H1 (cell line): Measurements from ENCODE around the gene RRP1. TPM values are rescaled to one million over a fixed set of nuclear protein-coding genes. Genes with fewer than 3 reads are reported as not detected.

ENCODE experiments used
- CTCF ChIA-PET: fragments of 300-600 bp; sonication (Branson Sonifier 250); formaldehyde crosslinking; loops from one replicate; lab custom pipeline; 2021; ENCODE audit not compliant: partially characterized antibody; lab: Charles Lee
- POLR2A ChIA-PET: fragments of 300-600 bp; sonication (Branson Sonifier 250); formaldehyde crosslinking; loops from one replicate; lab custom pipeline; 2021; ENCODE audit warnings: inconsistent platforms; ENCODE audit not compliant: partially characterized antibody; lab: Charles Lee
- DNase-seq, 2 experiments: peaks; one replicate each; pipeline versions ENCODE4 v3.0.0 to v3.0.0-alpha.2; 2010 to 2022; ENCODE audit warnings: low spot score in 2 of 2, low read depth in 1 of 2, mixed read lengths in 1 of 2
- FAIRE-seq: peaks from 2 replicates; lab custom pipeline; 2011; peaks lifted over from hg19 to GRCh38; lab: Jason Lieb, UNC
- H2AFZ ChIP-seq: 2 replicates; pipeline ENCODE4 v1.8.1; 2012; ENCODE audit warnings: low read length, inconsistent platforms
- H2AK5ac ChIP-seq: 2 replicates; pipeline ENCODE4 v1.6.1; 2013; ENCODE audit warnings: low read depth, low read length
- H2BK120ac ChIP-seq: replicated peaks from 2 replicates; pipeline ENCODE3; 2013; ENCODE audit warnings: low read depth, low read length, inconsistent platforms
- H2BK12ac ChIP-seq: 2 replicates; pipeline ENCODE4 v1.6.1; 2013; ENCODE audit warnings: low read depth, low read length
- H2BK15ac ChIP-seq: 2 replicates; pipeline ENCODE4 v1.6.1; 2013; ENCODE audit warnings: low read length
- H2BK20ac ChIP-seq: 2 replicates; pipeline ENCODE4 v1.6.1; 2013; ENCODE audit warnings: low read length
- H2BK5ac ChIP-seq: 2 replicates; pipeline ENCODE4 v1.6.1; 2013; ENCODE audit warnings: low read depth, low read length
- H3K14ac ChIP-seq: 2 replicates; pipeline ENCODE4 v1.6.1; 2013; ENCODE audit warnings: inconsistent platforms; ENCODE audit not compliant: insufficient read length
- H3K18ac ChIP-seq: 2 replicates; pipeline ENCODE4 v1.6.1; 2013; ENCODE audit warnings: low read length; ENCODE audit errors: extremely low read depth
- H3K23ac ChIP-seq: 2 replicates; pipeline ENCODE4 v1.6.1; 2013; ENCODE audit warnings: inconsistent platforms; ENCODE audit not compliant: insufficient read length
- H3K23me2 ChIP-seq: 2 replicates; pipeline ENCODE4 v1.6.1; 2013; ENCODE audit warnings: low read depth, low read length
- H3K27ac ChIP-seq: 2 replicates; pipeline ENCODE4 v1.6.1; 2011; ENCODE audit warnings: low read depth, low read length, inconsistent platforms
- H3K27me3 ChIP-seq, 4 experiments: replicated peaks in 1 of 4; 1 replicate in 1 of 4; 2 replicates in 3 of 4; pipeline versions ENCODE4 v1.6.1 to v1.8.1; 2011 to 2013; ENCODE audit warnings: low read length in 3 of 4, mild to moderate bottlenecking in 3 of 4, inconsistent platforms in 2 of 4, mixed read lengths in 2 of 4, moderate library complexity in 1 of 4; ENCODE audit not compliant: control insufficient read depth in 3 of 4, insufficient read depth in 3 of 4; ENCODE audit errors: extremely low read depth in 1 of 4
- H3K36me3 ChIP-seq, 4 experiments: 2 replicates each; pipeline versions ENCODE4 v1.6.1 to v1.8.1; 2011 to 2013; ENCODE audit warnings: mild to moderate bottlenecking in 4 of 4, low read length in 3 of 4, moderate library complexity in 2 of 4, control low read depth in 1 of 4, inconsistent platforms in 1 of 4; ENCODE audit not compliant: insufficient read depth in 4 of 4, control insufficient read depth in 2 of 4
- H3K4ac ChIP-seq: replicated peaks from 2 replicates; pipeline ENCODE3; 2013; ENCODE audit warnings: low read length, low read depth, mixed read lengths, inconsistent platforms; ENCODE audit not compliant: insufficient read length
- H3K4me1 ChIP-seq, 4 experiments: replicated peaks in 1 of 4; 1 replicate in 1 of 4; 2 replicates in 3 of 4; pipeline versions ENCODE4 v1.6.1 to v1.8.1; 2011 to 2013; ENCODE audit warnings: low read length in 3 of 4, inconsistent platforms in 2 of 4, mixed read lengths in 1 of 4; ENCODE audit not compliant: insufficient read depth in 4 of 4, control insufficient read depth in 3 of 4
- H3K4me2 ChIP-seq, 2 experiments: 2 replicates each; pipeline versions ENCODE4 v1.6.1 to v1.8.1; 2011 to 2013; ENCODE audit warnings: low read depth in 2 of 2, low read length in 2 of 2, control low read depth in 1 of 2, inconsistent platforms in 1 of 2, mild to moderate bottlenecking in 1 of 2; ENCODE audit not compliant: insufficient read depth in 1 of 2
- H3K4me3 ChIP-seq, 4 experiments: fragments of 200-600, 300-600 bp in 1 of 4; sonication (generic), shearing (Covaris generic), sonication (Bioruptor Twin) in 1 of 4; 2 replicates each; pipeline versions ENCODE4 v1.5.1 to v1.8.1; 2011 to 2016; ENCODE audit warnings: low read length in 4 of 4, low read depth in 3 of 4, control low read depth in 2 of 4, inconsistent platforms in 2 of 4, mild to moderate bottlenecking in 2 of 4, mixed read lengths in 1 of 4, moderate library complexity in 1 of 4; ENCODE audit not compliant: insufficient read depth in 2 of 4; ENCODE audit errors: extremely low read depth in 1 of 4
- H3K56ac ChIP-seq: replicated peaks from 2 replicates; pipeline ENCODE3; 2013; ENCODE audit warnings: low read depth, mild to moderate bottlenecking, mixed read lengths, low read length, inconsistent platforms; ENCODE audit not compliant: insufficient read length
- H3K79me1 ChIP-seq: 2 replicates; pipeline ENCODE4 v1.6.1; 2013; ENCODE audit warnings: low read depth, low read length, control low read depth
- H3K79me2 ChIP-seq, 2 experiments: 2 replicates each; pipeline versions ENCODE4 v1.6.1 to v1.8.1; 2012 to 2013; ENCODE audit warnings: low read length in 2 of 2, mild to moderate bottlenecking in 2 of 2, inconsistent platforms in 1 of 2; ENCODE audit not compliant: insufficient read depth in 2 of 2, control insufficient read depth in 1 of 2
- H3K9ac ChIP-seq, 4 experiments: replicated peaks in 1 of 4; 1 replicate in 1 of 4; 2 replicates in 3 of 4; pipeline versions ENCODE4 v1.6.1 to v1.8.1; 2011 to 2013; ENCODE audit warnings: low read depth in 3 of 4, low read length in 3 of 4, control low read depth in 2 of 4, mild to moderate bottlenecking in 2 of 4, moderate library complexity in 2 of 4, inconsistent platforms in 1 of 4; ENCODE audit errors: extremely low read depth in 1 of 4
- H3K9me3 ChIP-seq, 2 experiments: 2 replicates each; pipeline versions ENCODE4 v1.6.1 to v1.8.1; 2012 to 2013; ENCODE audit warnings: mild to moderate bottlenecking in 2 of 2, moderate library complexity in 2 of 2, control low read depth in 1 of 2, inconsistent platforms in 1 of 2, low read depth in 1 of 2, low read length in 1 of 2, mixed read lengths in 1 of 2; ENCODE audit not compliant: insufficient read depth in 2 of 2
- H4K20me1 ChIP-seq, 2 experiments: replicated peaks in 1 of 2; 2 replicates each; pipeline versions ENCODE3 to v1.8.1; 2011 to 2013; ENCODE audit warnings: inconsistent platforms in 2 of 2, low read length in 2 of 2, mild to moderate bottlenecking in 1 of 2; ENCODE audit not compliant: insufficient read depth in 2 of 2, control insufficient read depth in 1 of 2
- H4K5ac ChIP-seq: 2 replicates; pipeline ENCODE4 v1.6.1; 2013; ENCODE audit warnings: low read length, low read depth, mixed read lengths, inconsistent platforms; ENCODE audit not compliant: insufficient read length
- H4K8ac ChIP-seq: 2 replicates; pipeline ENCODE4 v1.8.0; 2013; ENCODE audit warnings: mild to moderate bottlenecking, moderate library complexity, low read length, inconsistent platforms; ENCODE audit not compliant: insufficient read depth; ENCODE audit errors: extremely low read depth
- H4K91ac ChIP-seq: replicated peaks from 2 replicates; pipeline ENCODE3; 2013; ENCODE audit warnings: low read length, mixed read lengths, inconsistent platforms; ENCODE audit not compliant: insufficient read length
- BACH1 ChIP-seq: IDR thresholded peaks from 2 replicates; pipeline ENCODE4 v1.6.1; 2012; ENCODE audit warnings: low read length, improper control_type of control experiment
- CEBPB ChIP-seq: IDR thresholded peaks from 2 replicates; pipeline ENCODE4 v1.6.1; 2012; ENCODE audit warnings: low read depth, low read length
- CTCF ChIP-seq, 3 experiments: IDR thresholded peaks; 1 replicate in 2 of 3; 2 replicates in 1 of 3; pipeline versions ENCODE4 v1.5.1 to v1.6.1; 2011; ENCODE audit warnings: low read length in 3 of 3, mild to moderate bottlenecking in 3 of 3, inconsistent platforms in 2 of 3, low read depth in 1 of 3, moderate library complexity in 1 of 3; ENCODE audit not compliant: insufficient read depth in 1 of 3; ENCODE audit errors: control extremely low read depth in 1 of 3
- GABPA ChIP-seq: IDR thresholded peaks from 2 replicates; pipeline ENCODE4 v1.6.1; 2011; ENCODE audit warnings: mild to moderate bottlenecking, low read length, moderate library complexity, borderline replicate concordance; ENCODE audit not compliant: insufficient read depth
- HDAC6 ChIP-seq: IDR thresholded peaks from one replicate; pipeline ENCODE4 v1.7.1; 2012; ENCODE audit warnings: low read depth, mild to moderate bottlenecking, inconsistent platforms, low read length, moderate library complexity
- MAFK ChIP-seq: IDR thresholded peaks from 2 replicates; pipeline ENCODE4 v1.6.1; 2012; ENCODE audit warnings: low read depth, mild to moderate bottlenecking, improper control_type of control experiment, low read length
- NRF1 ChIP-seq: IDR thresholded peaks from 2 replicates; pipeline ENCODE4 v1.6.1; 2011; ENCODE audit warnings: mild to moderate bottlenecking, low read depth, low read length, improper control_type of control experiment
- POLR2A ChIP-seq, 2 experiments: IDR thresholded peaks; 1 replicate in 1 of 2; 2 replicates in 1 of 2; pipeline ENCODE4 v1.6.1; 2011; ENCODE audit warnings: low read depth in 2 of 2, low read length in 2 of 2, mild to moderate bottlenecking in 2 of 2; ENCODE audit errors: control extremely low read depth in 1 of 2
- POLR2AphosphoS5 ChIP-seq: IDR thresholded peaks from 2 replicates; pipeline ENCODE4 v1.6.1; 2011; ENCODE audit warnings: low read depth, low read length
- RFX5 ChIP-seq: IDR thresholded peaks from 2 replicates; pipeline ENCODE4 v1.6.1; 2011; ENCODE audit warnings: low read depth, low read length, improper control_type of control experiment, borderline replicate concordance
- SRF ChIP-seq: IDR thresholded peaks from 2 replicates; pipeline ENCODE4 v1.6.1; 2011; ENCODE audit warnings: mild to moderate bottlenecking, low read depth, low read length, moderate library complexity
- TBP ChIP-seq: IDR thresholded peaks from 2 replicates; pipeline ENCODE4 v1.6.1; 2011; ENCODE audit warnings: low read depth, low read length, improper control_type of control experiment
- ZNF274 ChIP-seq: IDR thresholded peaks from 2 replicates; pipeline ENCODE4 v1.7.0; 2012; ENCODE audit warnings: low read length, borderline replicate concordance; ENCODE audit errors: extremely low read depth
- WGBS, 2 experiments: shearing (Covaris generic) in 1 of 2; methylation state at CpG; one replicate each; pipeline versions ENCODE4 v1.1.6 to v1.1.7; 2013 to 2015; ENCODE audit warnings: low lambda C conversion rate in 2 of 2, mixed read lengths in 2 of 2, inconsistent platforms in 1 of 2, low coverage in 1 of 2, missing lambda C conversion rate in 1 of 2; ENCODE audit not compliant: insufficient replicate concordance in 2 of 2, insufficient coverage in 1 of 2, insufficient read length in 1 of 2; ENCODE audit errors: extremely low coverage in 1 of 2, missing lambda C conversion rate in 1 of 2; 5-methylcytosine and 5-hydroxymethylcytosine counted together
- polyA plus RNA-seq, 7 experiments: library from polyadenylated mRNA; depleted of rRNA in 3 of 7; stranded (reverse) in 5 of 7; unstranded in 2 of 7; fragments of >200 nt in 5 of 7; fragments of 200-250 nt in 2 of 7; gene quantifications; 1 replicate in 5 of 7; 2 replicates in 1 of 7; 4 replicates in 1 of 7; pipeline versions ENCODE4 v1.2.1 to v1.2.3, GENCODE V29; 2011 to 2013; ENCODE audit warnings: missing spikeins in 2 of 7, mixed read lengths in 2 of 7
- total RNA-seq: library from RNA; stranded (reverse); fragmentation: NEBNext Ultra II Directional; extraction: Animal tissue kit (Norgen Biotek cat#: 25700); gene quantifications from 2 replicates; pipeline ENCODE4 v1.2.1, GENCODE V29; 2021

RRP1 gene
- total and polyA plus RNA-seq, 2 of the 8 experiments (the other 6 are each of a cell fraction or from before 2014, with no cell fraction given), result 11.6 to 55.2 TPM

GRCh38 chr21:43813656-43813980 lies 24.2 kb downstream of the RRP1 start:
- no peak overlapping the region for H2BK120ac ChIP-seq
- no peak overlapping the region for H2AFZ ChIP-seq
- no peak overlapping the region for H4K5ac ChIP-seq
- H4K91ac ChIP-seq, result peak overlapping the region; percentile 45
- 0 out of 2 replicates have a peak overlapping the region, but pooled peaks have one; percentile 43 for H2BK12ac ChIP-seq
- no peak overlapping the region for H3K27ac ChIP-seq
- no peak overlapping the region for H2BK15ac ChIP-seq
- no peak overlapping the region for H3K9ac ChIP-seq
- WGBS, 2 experiments, result 100% methylated on average over 3 of the region's 5 CpGs; no CpG with 5 or more reads in 1 of the 2 experiments
- no peak overlapping the region for H3K14ac ChIP-seq
- H3K4me3 ChIP-seq, result no peak overlapping the region
- FAIRE-seq (no peak), DNase-seq (no peak)
- H3K23me2 ChIP-seq, result peaks cover 2% of the 10 kb centered on the region; the same call in 1 of the 2 replicates
- H3K4ac ChIP-seq, result no peak overlapping the region
- no peak overlapping the region for H3K4me2 ChIP-seq
- ChIA-PET POLR2A (interaction anchor here (1.0 to 1.2 kb wide), 2 partner anchors 24 to 108 kb away, joined by 3 read pairs; no protein-coding TSS in a partner anchor), CTCF (interaction anchor here (0.6 to 2.4 kb wide), 5 partner anchors 81 to 162 kb away, joined by 3 to 12 read pairs (median 4); no protein-coding TSS in a partner anchor)
- H3K9me3 ChIP-seq, result no peaks in the 10 kb centered on the region
- peaks cover 0 to 15% (median 12%) of the 10 kb centered on the region in 4 experiments; a peak in 6 of 7 replicates for H3K4me1 ChIP-seq
- no peak overlapping the region for H3K56ac ChIP-seq
- H3K36me3 ChIP-seq, result no peaks in the 10 kb centered on the region
- H2BK5ac ChIP-seq, result no peak overlapping the region
- H3K23ac ChIP-seq, result no peak overlapping the region
- no peak overlapping the region for H2AK5ac ChIP-seq
- H4K8ac ChIP-seq, result no peak overlapping the region
- peaks cover 1 to 2% of the 10 kb centered on the region in 2 experiments for H4K20me1 ChIP-seq
- H3K79me2 ChIP-seq, result no peaks in the 10 kb centered on the region
- no peaks in the 10 kb centered on the region for H3K79me1 ChIP-seq
- H2BK20ac ChIP-seq, result no peak overlapping the region
- H3K27me3 ChIP-seq, result no peaks in the 10 kb centered on the region
- no peak overlapping the region for H3K18ac ChIP-seq
- TF ChIP-seq CEBPB (no peak), MAFK (no peak), SRF (no peak), GABPA (no peak), ZNF274 (no peak), NRF1 (no peak), RFX5 (no peak), TBP (no peak), HDAC6 (no peak), POLR2A (IDR thresholded peaks at IDR 0.05; ENCODE audit: control extremely low read depth in 1 of 2, low read depth in 2 of 2, low read length in 2 of 2) (no peak), POLR2AphosphoS5 (no peak), CTCF (IDR thresholded peaks at IDR 0.05; ENCODE audit: control extremely low read depth in 1 of 3, insufficient read depth in 1 of 3, low read depth in 1 of 3, low read length in 3 of 3) (no peak), BACH1 (no peak)
